GM12878 (cell line): ENCODE measurements around the gene PBRM1. TPM values are rescaled to one million over a fixed set of nuclear protein-coding genes. Genes with fewer than 3 reads are reported as not detected.

Source experiments
- ATAC-seq: fragments of 200-7000 bp; cut with Tn5 transposase; 3 replicates; pipeline ENCODE4 v1.9.1; 2020; ENCODE audit warnings: mild to moderate bottlenecking, moderate library complexity
- BruUV-seq: library from RNA; stranded (reverse); fragments of 400-500 nt; replicated peaks from 2 replicates; lab custom pipeline; 2021; lab: Mats Ljungman, UMichigan
- CTCF ChIA-PET: fragments of 300-600 bp; sonication (Branson Sonifier 250); formaldehyde crosslinking; extraction: SDS; loops from one replicate; lab custom pipeline; 2021; ENCODE audit warnings: inconsistent platforms; lab: Yijun Ruan, JAX
- POLR2A ChIA-PET: fragments of 350-600 bp; formaldehyde crosslinking; extraction: SDS; loops from one replicate; lab custom pipeline; 2021; ENCODE audit warnings: inconsistent platforms; lab: Charles Lee
- RAD21 ChIA-PET: fragments of 300-600 bp; sonication (Branson Sonifier 250); formaldehyde crosslinking; loops from one replicate; lab custom pipeline; 2023; ENCODE audit warnings: antibody characterized with exemption; ENCODE audit not compliant: unreplicated experiment; lab: Charles Lee
- SMC1A ChIA-PET: fragments of 300-600 bp; sonication (Branson Sonifier 250); formaldehyde crosslinking; loops from one replicate; lab custom pipeline; 2023; ENCODE audit not compliant: unreplicated experiment, uncharacterized antibody; lab: Charles Lee
- DNase-seq: peaks from one replicate; pipeline ENCODE4 v3.0.0-alpha.2; 2011; ENCODE audit warnings: low read depth, low spot score
- FAIRE-seq: peaks from 3 replicates; lab custom pipeline; 2011; peaks lifted over from hg19 to GRCh38; lab: Jason Lieb, UNC
- H2AFZ ChIP-seq: 2 replicates; pipeline ENCODE4 v1.6.0; 2011; ENCODE audit warnings: low read depth, low read length, control low read depth; ENCODE audit not compliant: control insufficient read depth
- H3K27ac ChIP-seq: 2 replicates; pipeline ENCODE4 v1.5.1; 2011; ENCODE audit warnings: control low read depth; ENCODE audit not compliant: control insufficient read depth, insufficient read depth
- H3K27me3 ChIP-seq, 2 experiments: replicated peaks in 1 of 2; 2 replicates each; pipeline versions ENCODE4 v1.6.0 to v1.6.1; 2011; ENCODE audit warnings: low read length in 1 of 2; ENCODE audit not compliant: control insufficient read depth in 2 of 2, insufficient read depth in 2 of 2
- H3K36me3 ChIP-seq, 2 experiments: 2 replicates each; pipeline ENCODE4 v1.5.1; 2011; ENCODE audit warnings: low read length in 1 of 2; ENCODE audit not compliant: control insufficient read depth in 2 of 2, insufficient read depth in 2 of 2
- H3K4me1 ChIP-seq: 2 replicates; pipeline ENCODE4 v1.6.1; 2011; ENCODE audit warnings: mild to moderate bottlenecking, low read length, moderate library complexity, mixed read lengths; ENCODE audit not compliant: control insufficient read depth, insufficient read depth
- H3K4me2 ChIP-seq: 2 replicates; pipeline ENCODE4 v1.6.0; 2011; ENCODE audit warnings: control low read depth; ENCODE audit not compliant: control insufficient read depth, insufficient read depth
- H3K4me3 ChIP-seq: fragments of 200-600 bp; sonication (generic); 2 replicates; pipeline ENCODE4 v1.5.1; 2016
- H3K79me2 ChIP-seq: 2 replicates; pipeline ENCODE4 v1.6.0; 2011; ENCODE audit warnings: low read length; ENCODE audit not compliant: control insufficient read depth, insufficient read depth
- H3K9ac ChIP-seq: 2 replicates; pipeline ENCODE4 v1.8.0; 2011; ENCODE audit warnings: low read length, control low read depth, mixed read lengths; ENCODE audit not compliant: control insufficient read depth, insufficient read depth
- H3K9me3 ChIP-seq: replicated peaks from 3 replicates; pipeline ENCODE4 v1.5.1; 2011; ENCODE audit warnings: mild to moderate bottlenecking, low read length; ENCODE audit not compliant: control insufficient read depth, insufficient read depth
- H4K20me1 ChIP-seq: 2 replicates; pipeline ENCODE4 v1.6.0; 2011; ENCODE audit not compliant: control insufficient read depth, insufficient read depth
- BCL11A ChIP-seq: IDR thresholded peaks from 2 replicates; pipeline ENCODE4 v1.6.1; 2011; ENCODE audit warnings: low read depth, low read length
- BMI1 ChIP-seq: fragments of 450-650 bp; IDR thresholded peaks from 2 replicates; pipeline ENCODE4 v1.6.1; 2016; ENCODE audit warnings: mild to moderate bottlenecking, moderate library complexity, borderline replicate concordance
- CHD1 ChIP-seq: IDR thresholded peaks from 2 replicates; pipeline ENCODE4 v1.6.1; 2012; ENCODE audit warnings: low read depth, low read length, improper control_type of control experiment
- EZH2 ChIP-seq: IDR thresholded peaks from 2 replicates; pipeline ENCODE4 v1.6.1; 2012; ENCODE audit warnings: low read depth, mild to moderate bottlenecking, control low read depth, inconsistent platforms, low read length, borderline replicate concordance; ENCODE audit not compliant: control insufficient read depth
- SMARCA5 ChIP-seq: fragments of 450-650 bp; IDR thresholded peaks from 2 replicates; pipeline ENCODE4 v1.6.1; 2017; ENCODE audit warnings: mild to moderate bottlenecking
- SUPT20H ChIP-seq: IDR thresholded peaks from 2 replicates; pipeline ENCODE4 v1.6.1; 2011; ENCODE audit warnings: low read depth, mild to moderate bottlenecking, low read length, moderate library complexity, borderline replicate concordance; ENCODE audit not compliant: control insufficient read depth
- WGBS: methylation state at CpG from one replicate; pipeline ENCODE4 v1.1.6; 2016; ENCODE audit warnings: low lambda C conversion rate; ENCODE audit not compliant: insufficient replicate concordance, insufficient coverage; ENCODE audit errors: missing lambda C conversion rate; 5-methylcytosine and 5-hydroxymethylcytosine counted together
- in situ Hi-C: fragments of 300-500 bp; cut with MboI; formaldehyde crosslinking; loops from 9 replicates; pipeline ENCODE4 v1.14.3; 2018; ENCODE audit warnings: mixed read lengths
- intact Hi-C: fragments of 100-400 bp; cut with micrococcal nuclease; formaldehyde crosslinking; loops from one replicate; pipeline ENCODE4 v1.14.2; 2022; ENCODE audit not compliant: unreplicated experiment
- polyA plus RNA-seq, 11 experiments: library from polyadenylated mRNA; depleted of rRNA in 4 of 11; unstranded in 6 of 11; stranded (reverse) in 5 of 11; fragments of >200 nt; fragmentation: Nextera tagmentation in 4 of 11; fragmentation: Illumina TruSeq in 1 of 11; extraction: Ambion mirVana in 4 of 11; extraction: Trizol in 1 of 11; gene quantifications; 1 replicate in 1 of 11; 2 replicates in 10 of 11; pipeline versions ENCODE4 v1.2.1 to v1.2.3, GENCODE V29; 2011 to 2016; ENCODE audit warnings: inconsistent platforms in 2 of 11, missing spikeins in 2 of 11, low read depth in 1 of 11
- total RNA-seq, 4 experiments: library from RNA; depleted of rRNA in 3 of 4; stranded (reverse); fragments of >200 nt in 3 of 4; fragmentation: Illumina TruSeq in 1 of 4; extraction: Trizol in 1 of 4; gene quantifications; 2 replicates each; pipeline versions ENCODE4 v1.2.1 to v1.2.3, GENCODE V29; 2013 to 2021
- TF ChIP-seq, protein P1 (sequence below): IDR thresholded peaks from 2 replicates; pipeline ENCODE4 v1.6.1; 2012; ENCODE audit warnings: improper control_type of control experiment, low read depth, low read length; ENCODE audit not compliant: insufficient replicate concordance

The PBRM1 gene
- total and polyA plus RNA-seq, 10 of the 15 experiments (the other 5 are each of a cell fraction or from before 2014, with no cell fraction given), result 8.9 to 88.9 (median 39.3) TPM

GRCh38 chr3:52714335-52715302 lies 28.9 kb upstream of the PBRM1 start:
- ChIA-PET POLR2A (interaction anchor here (0.7 to 1.4 kb wide), 2 partner anchors 9 to 343 kb away, joined by 3 read pairs; partner anchors contain the start of gene SPCS1), RAD21 (no interaction called here), SMC1A (no interaction called here), CTCF (interaction anchor here (0.6 kb wide), 1 partner anchor 44 kb away, joined by 4 read pairs; no protein-coding TSS in a partner anchor)
- Histone ChIP-seq H3K79me2 (no peaks in the 10 kb centered on the region), H3K9me3 (no peaks in the 10 kb centered on the region; the same call in 1 of the 3 replicates), H3K4me1 (peaks cover 9% of the 10 kb centered on the region), H3K27me3 (no peaks in the 10 kb centered on the region), H3K4me2 (no peak overlapping the region), H3K27ac (no peak overlapping the region), H4K20me1 (no peaks in the 10 kb centered on the region), H2AFZ (no peak overlapping the region), H3K36me3 (peaks cover 0 to 6% of the 10 kb centered on the region in 2 experiments; a peak in 2 of 4 replicates), H3K9ac (no peak overlapping the region), H3K4me3 (no peak overlapping the region)
- no peak for FAIRE-seq
- BruUV-seq, result no TSS peak
- no peak for TF ChIP-seq SMARCA5
- 95% methylated on average over 33 of the region's 39 CpGs for WGBS
- DNase-seq, result no peak
- no peak for ATAC-seq
- in situ Hi-C loops (no loop called here), intact Hi-C loops (no loop called here)

DNA sequence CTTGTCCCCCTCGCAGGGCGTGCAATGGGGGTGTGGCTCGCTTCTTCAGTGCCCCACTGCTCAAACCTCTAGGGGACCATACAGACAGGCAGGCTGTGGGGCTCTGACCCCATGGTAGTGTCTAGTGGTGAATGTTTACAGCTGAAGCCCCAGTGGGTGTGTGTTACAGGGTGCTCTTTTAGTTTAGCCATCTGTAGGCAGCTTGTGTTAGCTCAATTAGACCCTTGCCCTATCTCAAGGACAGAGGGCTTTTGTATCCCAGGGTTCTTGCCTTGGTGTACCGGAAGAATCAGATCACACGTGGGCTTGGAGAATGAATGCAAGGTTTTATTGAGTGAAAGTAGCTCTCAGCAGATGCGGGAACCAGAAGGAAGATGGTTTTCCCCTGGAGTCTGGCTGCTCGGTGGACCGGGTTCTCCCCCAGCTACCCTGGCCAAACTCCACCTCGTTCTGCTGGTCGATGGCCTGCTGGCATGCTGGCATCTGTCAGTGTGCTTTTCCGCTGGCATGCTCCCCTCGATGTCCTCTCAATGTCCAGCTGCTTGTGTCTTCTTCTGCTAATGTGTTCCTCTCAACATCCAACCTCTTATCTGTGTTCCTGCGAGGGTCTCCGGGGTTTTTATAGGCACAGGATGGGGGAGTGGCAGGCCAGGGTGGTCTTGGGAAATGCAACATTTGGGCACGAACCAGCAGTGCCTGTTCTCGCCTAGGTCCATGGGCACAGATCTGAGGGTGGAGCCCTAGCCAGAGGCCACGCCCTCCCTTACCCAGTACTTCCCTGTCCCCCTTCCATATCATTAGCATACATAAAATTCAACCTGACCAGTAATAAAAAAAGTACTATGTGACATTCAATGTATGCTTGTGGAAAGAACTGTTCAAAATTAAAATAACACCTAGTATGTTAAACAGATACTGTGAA lies 26.8 kb upstream of the PBRM1 start:
- Histone ChIP-seq H3K27me3 (no peaks in the 10 kb centered on the region), H4K20me1 (no peaks in the 10 kb centered on the region), H3K4me2 (no peak overlapping the region), H3K9ac (no peak overlapping the region), H3K36me3 (peaks cover 3 to 14% of the 10 kb centered on the region in 2 experiments), H3K79me2 (peaks cover 9% of the 10 kb centered on the region), H3K4me3 (no peak overlapping the region), H3K4me1 (peaks cover 23% of the 10 kb centered on the region), H3K27ac (no peak overlapping the region), H2AFZ (no peak overlapping the region), H3K9me3 (no peaks in the 10 kb centered on the region; the same call in 1 of the 3 replicates)
- in situ Hi-C loops (no loop called here), intact Hi-C loops (no loop called here)
- WGBS, result 97% methylated on average over 17 of the region's 17 CpGs
- no peak for DNase-seq
- no peak for FAIRE-seq
- SMC1A ChIA-PET, result interaction anchor here (1.4 kb wide), 1 partner anchor 25 kb away, joined by 3 read pairs; no protein-coding TSS in a partner anchor
- RAD21 ChIA-PET, result no interaction called here
- no peak for ATAC-seq
- CTCF ChIA-PET, result interaction anchor here (1.1 kb wide), 1 partner anchor 589 kb away, joined by 4 read pairs; no protein-coding TSS in a partner anchor
- POLR2A ChIA-PET, result interaction anchor here (0.8 kb wide), 1 partner anchor 12 kb away, joined by 3 read pairs; no protein-coding TSS in a partner anchor
- BruUV-seq, result no TSS peak
- TF ChIP-seq SUPT20H (no peak), CHD1 (no peak), BMI1 (no peak), EZH2 (no peak), BCL11A (no peak)
- TF ChIP-seq, protein P1, sequence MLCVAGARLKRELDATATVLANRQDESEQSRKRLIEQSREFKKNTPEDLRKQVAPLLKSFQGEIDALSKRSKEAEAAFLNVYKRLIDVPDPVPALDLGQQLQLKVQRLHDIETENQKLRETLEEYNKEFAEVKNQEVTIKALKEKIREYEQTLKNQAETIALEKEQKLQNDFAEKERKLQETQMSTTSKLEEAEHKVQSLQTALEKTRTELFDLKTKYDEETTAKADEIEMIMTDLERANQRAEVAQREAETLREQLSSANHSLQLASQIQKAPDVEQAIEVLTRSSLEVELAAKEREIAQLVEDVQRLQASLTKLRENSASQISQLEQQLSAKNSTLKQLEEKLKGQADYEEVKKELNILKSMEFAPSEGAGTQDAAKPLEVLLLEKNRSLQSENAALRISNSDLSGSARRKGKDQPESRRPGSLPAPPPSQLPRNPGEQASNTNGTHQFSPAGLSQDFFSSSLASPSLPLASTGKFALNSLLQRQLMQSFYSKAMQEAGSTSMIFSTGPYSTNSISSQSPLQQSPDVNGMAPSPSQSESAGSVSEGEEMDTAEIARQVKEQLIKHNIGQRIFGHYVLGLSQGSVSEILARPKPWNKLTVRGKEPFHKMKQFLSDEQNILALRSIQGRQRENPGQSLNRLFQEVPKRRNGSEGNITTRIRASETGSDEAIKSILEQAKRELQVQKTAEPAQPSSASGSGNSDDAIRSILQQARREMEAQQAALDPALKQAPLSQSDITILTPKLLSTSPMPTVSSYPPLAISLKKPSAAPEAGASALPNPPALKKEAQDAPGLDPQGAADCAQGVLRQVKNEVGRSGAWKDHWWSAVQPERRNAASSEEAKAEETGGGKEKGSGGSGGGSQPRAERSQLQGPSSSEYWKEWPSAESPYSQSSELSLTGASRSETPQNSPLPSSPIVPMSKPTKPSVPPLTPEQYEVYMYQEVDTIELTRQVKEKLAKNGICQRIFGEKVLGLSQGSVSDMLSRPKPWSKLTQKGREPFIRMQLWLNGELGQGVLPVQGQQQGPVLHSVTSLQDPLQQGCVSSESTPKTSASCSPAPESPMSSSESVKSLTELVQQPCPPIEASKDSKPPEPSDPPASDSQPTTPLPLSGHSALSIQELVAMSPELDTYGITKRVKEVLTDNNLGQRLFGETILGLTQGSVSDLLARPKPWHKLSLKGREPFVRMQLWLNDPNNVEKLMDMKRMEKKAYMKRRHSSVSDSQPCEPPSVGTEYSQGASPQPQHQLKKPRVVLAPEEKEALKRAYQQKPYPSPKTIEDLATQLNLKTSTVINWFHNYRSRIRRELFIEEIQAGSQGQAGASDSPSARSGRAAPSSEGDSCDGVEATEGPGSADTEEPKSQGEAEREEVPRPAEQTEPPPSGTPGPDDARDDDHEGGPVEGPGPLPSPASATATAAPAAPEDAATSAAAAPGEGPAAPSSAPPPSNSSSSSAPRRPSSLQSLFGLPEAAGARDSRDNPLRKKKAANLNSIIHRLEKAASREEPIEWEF, result no peak
